T-helper 9 cell (primary cell): ENCODE results near the gene JOSD2.

Experiments used
- DNase-seq: peaks from one replicate; pipeline ENCODE4 v3.0.0-alpha.2; 2020
- total RNA-seq, 2 donors: gene quantifications; one replicate each; lab custom pipeline; 2026; lab: John Stamatoyannopoulos, UW

JOSD2 gene, protein sequence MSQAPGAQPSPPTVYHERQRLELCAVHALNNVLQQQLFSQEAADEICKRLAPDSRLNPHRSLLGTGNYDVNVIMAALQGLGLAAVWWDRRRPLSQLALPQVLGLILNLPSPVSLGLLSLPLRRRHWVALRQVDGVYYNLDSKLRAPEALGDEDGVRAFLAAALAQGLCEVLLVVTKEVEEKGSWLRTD
- total RNA-seq, result 4.8 to 11.1 reads per million in 2 donors

DNA sequence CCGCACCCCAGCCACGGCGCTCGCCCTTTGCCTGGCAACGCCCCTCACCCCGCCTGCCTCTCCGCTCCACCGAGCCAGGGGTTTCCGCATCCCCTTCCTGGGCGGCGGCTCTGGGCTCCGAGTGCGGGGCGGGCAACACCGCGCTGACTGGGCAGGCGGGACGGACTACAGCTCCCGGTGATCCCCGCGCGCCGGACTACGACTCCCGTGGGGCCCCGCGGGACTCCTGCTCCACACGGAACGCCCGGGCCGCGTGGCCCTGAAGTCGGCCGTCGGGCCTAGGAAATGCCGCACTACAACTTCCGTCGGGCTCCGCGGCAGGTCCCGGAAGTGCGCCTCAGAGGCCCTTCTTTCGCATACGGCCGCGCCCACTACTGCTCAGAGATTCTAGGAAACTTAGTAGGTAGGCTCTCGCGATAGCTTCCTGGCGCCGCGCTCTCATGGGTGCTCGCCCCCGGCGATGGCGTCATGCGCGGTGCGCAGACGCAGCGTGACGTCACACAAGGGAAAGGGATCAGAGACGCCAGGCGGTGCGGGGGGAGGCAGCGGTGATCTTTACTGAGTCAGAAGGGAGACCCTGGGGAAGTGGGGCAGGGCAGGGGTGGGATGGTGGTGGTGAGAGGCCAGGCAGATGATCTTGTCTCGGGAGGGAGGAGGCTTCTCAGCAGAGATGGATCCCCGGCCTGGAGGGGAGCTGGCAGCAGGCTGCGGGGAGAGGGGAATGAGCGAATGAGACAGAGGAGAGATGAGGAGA lies at the start of gene JOSD2:
Gene JOSD2 (minus strand): TSS at position 123 of the 754 bp plus-strand sequence. CDS start 760 bp downstream, outside the sequence.
- peak; percentile 93 for DNase-seq

DNA sequence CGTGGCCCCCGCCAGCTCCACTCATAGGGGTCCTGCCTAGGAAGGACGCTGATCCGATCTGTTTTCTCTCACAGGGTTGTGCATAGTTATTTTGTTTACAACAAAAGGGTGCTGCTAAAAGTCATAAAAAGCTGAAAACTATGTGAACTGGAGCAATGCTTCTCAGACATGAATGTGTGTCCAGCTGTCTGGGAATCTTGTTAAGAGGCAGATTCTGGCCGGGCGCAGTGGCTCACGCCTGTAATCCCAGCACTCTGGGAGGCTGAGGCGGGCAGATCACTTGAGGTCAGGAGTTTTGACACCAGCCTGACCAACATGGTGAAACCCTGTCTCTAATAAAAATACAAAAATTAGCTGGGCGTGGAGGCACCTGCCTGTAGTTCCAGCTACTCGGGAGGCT lies 48.6 kb upstream of the JOSD2 start:
- no peak for DNase-seq

DNA sequence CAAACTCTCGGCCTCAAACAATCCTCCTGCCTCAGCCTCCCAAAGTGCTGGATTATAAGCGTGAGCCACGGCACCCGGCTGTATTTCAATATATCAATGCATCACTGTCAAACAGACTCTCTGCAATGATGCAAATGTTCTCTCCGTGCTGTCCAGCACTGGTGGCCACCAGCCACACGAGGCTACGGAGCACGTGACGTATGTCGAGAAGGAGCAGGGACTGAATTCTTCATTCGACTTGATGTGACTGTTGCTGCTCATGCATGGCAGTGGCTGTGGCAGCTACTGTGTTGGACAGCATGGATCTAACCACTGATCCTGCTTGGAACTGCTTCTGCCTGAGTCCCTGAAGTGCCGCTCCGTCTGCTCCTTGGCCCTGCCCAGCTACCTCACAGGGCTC lies 47.5 kb upstream of the JOSD2 start:
- no peak for DNase-seq

DNA sequence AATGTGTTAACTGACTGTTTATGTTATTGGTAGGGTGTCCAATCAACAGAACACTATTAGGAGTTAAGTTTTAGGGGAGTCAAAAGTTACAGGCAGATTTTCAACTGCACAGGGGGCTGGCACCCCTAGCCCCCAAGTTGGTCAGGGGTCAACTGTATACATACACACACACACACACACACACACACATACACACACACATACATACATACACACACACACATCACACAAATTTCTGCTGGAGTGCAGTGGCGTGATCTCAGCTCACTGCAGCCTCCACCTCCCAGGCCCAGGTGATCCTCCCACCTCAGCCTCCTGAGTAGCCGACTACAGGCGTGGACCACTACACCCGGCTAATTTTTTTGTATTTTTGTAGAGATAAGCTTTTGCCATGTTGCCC lies 47.0 kb upstream of the JOSD2 start:
- DNase-seq, result no peak

DNA sequence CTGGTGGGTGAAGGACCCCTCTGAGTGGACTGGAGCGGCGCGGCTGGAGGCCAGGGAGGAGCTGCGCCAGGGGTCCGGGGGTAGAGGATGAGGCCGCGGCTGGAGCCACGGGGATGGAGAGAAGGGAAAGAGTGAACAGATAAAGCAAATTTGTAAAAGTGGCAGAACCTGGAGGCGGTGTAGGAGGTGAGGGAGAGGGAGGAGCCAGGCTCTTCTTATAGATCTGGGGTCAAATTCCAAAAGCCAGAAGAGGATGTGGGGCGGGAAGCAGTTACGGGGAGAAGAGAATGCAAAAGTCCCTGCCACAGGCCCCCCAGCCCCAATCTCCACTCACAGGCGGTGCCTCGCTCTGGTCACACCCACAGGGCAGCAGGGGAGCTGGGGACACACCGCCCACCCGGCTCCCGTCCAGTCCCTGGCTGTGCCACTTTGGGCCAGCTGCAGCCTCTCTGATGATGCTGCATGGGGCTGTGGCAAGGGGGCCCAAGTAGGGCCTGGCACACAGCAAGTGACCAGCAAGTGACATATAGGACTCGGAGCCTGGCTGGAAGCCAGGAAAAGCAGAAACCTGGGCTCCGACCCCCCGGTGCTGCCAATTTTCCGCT lies 46.1 kb upstream of the JOSD2 start:
- DNase-seq, result no peak

DNA sequence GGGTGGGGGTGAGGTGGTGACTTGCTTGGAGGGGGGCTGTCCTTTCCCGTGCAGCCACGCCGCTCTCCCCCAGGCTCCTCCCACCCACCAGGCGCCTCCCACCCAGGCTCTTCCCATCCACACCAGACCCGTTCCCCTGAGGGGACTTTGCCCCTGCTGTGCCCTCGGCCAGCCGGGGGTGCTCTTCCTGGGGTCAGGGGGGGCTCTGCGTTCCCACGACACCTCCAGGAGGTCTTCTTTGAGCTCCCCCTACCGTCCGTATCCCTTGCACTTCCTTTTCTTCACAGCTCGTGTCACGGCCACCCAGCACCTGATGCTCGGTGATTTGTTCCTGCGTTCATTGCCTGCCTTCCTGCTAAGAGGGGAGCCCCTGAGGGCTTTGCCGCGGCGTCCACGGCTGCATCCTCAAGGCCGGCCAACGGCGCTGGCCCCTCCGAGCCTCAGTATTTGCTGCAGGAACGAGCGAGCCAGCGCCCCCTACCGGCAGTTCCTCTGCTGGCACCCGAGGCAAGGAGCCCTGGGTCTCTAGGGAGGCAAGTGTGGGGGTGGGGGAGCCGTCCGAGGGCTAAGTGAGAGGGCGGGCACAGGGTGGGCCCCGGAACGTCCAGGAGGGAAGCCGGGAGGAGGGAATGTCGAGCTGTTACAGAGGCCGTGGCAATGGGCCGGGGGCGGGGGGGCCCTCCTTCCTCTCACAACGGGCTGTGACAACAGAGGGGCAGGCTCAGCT lies 45.5 kb upstream of the JOSD2 start:
- DNase-seq, result peak; percentile 75

DNA sequence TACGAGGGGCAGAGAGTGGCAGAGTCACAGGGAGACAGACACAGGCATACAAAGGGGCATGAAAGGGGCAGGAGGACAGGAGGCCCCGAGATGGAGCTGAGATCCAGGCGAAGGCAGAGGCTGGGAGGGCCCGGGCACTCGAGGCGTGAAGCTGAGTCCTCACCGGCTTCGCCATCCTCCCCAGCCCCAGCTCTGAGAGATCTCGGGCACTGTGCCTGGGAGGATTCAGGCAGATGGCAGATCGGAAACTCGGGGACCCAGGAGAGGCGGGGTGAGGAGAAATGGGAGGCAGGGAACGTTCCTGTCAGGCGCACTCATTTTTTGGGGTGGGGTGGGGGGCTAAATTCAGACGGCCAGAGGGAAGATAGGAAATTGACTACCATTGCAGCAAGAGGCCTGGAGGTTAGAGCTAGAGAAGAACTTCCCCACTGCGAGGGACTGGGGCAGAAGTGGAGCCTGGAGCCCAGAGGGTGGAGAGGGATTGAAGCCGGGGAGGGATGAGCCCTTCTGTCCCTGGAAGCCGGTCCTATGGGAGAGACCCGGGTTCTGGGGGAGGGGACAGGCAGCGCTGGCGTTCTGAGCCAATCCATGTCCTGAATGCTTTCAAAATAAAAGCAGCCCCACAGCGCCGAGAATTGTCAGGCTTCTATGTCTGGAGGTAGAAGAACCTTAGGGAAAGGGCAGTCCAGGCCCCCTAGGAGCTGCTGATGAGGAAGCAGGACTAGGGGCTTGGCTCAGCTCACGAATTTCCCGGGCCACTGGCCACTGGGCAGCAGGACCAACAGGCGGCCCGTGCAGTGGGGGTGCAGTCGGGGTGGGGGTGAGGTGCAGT lies 44.7 kb upstream of the JOSD2 start:
- no peak for DNase-seq

DNA sequence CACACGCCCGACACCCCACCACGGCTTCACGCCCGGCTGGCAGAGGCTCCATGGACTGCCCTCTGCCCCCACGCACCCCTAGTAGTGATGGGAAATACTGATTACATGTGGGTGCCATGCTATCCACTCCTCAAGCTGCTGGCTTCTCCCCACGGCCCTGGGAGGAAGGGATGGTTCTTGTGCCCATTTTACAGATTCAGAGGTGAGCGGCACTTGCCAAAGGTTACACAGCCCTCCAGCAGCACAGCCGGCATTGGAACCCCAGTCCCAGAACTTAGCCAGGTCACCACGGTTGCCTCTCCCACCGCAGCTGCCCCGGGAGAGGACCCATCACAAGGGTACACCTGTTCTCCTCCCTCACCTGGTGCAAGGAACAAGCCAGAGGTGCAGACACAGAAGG lies 44.0 kb upstream of the JOSD2 start:
- no peak for DNase-seq

DNA sequence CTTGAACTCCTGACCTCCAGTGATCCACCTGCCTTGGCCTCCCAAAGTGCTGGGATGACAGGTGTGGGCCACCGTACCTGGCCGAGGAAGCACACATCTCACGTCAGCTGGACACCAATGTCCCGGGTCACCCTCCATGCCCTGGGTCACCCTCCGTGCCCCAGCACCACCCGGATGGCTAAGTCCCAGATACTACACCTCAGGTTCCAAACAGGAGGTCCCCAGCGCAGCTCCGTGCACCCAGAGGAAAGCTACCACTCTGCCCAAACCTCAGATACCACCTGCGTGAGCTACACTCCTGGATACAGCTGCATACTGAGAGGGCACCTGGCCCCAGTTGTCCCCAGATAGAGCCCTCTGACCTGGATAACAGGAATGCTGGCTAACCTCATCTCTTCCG lies 43.2 kb upstream of the JOSD2 start:
- DNase-seq, result no peak

DNA sequence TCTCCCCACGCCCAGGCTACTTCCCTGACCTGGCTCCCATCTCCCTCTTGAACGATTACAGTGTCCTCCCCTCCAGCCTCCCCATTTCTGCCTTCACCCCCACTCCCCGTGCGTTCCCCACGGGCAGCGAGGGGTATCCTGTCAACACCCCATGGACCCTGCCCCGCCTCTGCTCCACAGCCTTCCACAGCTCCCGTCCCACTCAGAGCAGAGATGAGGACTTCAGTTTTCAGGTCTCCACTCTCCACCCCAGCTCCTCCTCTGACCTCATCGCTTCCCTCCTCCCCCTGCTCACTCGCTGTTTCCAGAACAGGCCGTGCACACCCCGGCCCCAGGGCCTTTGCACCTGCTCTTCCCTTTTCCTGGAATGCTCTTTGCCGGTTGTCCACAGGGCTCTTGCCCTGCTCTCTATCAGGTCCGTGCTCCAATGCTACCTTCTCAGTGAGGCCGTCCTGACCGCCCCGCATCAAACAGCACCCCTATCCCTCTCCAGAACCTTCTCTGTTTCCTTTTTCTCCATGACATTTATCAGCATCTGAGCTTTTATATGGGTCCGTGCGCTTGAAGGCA lies 42.2 kb upstream of the JOSD2 start:
- no peak for DNase-seq

DNA sequence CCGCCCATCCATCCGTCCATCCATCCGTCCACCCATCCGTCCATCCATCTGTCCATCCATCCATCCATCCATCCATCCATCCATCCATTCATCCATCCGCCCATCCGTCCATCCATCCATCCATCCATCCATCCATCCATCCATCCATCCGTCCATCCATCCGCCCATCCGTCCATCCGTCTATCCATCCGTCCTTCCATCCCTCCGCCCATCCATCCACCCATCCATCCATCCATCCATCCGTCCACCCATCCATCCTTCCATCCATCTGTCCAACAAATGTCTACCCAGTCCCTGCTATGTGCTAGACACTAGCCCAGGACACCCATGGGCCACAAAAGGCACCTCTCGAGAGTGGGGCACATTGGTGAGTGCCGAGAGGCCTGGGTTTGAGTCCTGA lies 41.5 kb upstream of the JOSD2 start:
- DNase-seq, result no peak

DNA sequence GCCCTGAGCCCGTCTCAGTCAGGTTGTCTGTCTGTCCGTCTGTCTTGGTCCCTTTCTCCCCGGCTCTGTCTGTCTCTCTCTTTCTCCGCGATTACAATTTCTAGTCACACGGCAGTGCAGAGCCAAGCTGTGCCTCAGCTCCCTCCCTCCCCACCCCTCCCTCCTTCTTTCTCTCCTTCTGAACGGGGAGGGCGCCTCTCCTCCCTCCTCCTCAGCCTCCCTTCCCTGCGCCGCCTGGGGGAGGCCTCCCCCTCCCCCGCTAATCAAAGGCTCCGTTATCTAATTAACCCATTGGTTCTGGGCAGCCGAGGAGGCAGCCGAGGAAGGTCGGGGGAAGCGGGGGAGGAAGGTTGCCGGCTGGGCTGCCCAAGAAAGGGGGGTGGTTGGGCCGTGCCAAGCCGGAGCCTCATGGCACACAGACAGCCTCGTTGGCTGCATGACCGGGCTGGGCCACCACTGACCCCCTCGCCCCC lies 40.8 kb upstream of the JOSD2 start:
- no peak for DNase-seq

DNA sequence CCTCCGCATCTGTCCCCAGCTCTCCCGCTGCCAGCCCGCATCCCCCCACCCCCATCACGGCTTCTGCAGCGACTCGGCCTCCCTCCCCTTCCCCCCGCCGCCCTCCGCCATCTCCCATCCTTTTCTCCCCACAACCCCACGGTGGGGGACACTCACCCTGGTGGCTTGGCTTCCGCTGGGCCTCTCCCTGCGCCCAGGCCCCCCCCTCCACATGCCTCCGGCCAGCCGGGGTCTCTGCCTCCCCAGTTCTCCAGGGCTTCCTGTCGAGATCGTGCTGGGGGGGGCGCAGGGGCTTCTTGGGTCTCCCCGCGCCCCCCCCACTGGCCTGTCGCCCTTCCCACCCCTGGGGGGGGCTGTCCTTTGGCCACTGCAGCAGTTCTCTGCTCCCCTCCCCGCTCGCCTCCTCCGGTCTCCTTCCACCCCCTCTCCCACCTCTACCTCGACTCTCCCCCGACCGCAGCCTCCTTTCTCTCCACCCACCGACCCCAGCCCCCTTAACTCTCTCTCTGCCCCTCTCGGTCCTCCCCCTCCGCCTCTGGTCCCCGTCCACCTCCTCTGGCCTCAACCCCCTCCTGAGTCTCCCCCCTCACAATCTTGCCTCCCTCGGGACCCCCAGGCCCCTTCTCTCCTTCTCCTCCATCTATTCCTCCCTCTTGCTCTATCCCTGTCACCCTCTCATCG lies 40.2 kb upstream of the JOSD2 start:
- DNase-seq, result no peak

DNA sequence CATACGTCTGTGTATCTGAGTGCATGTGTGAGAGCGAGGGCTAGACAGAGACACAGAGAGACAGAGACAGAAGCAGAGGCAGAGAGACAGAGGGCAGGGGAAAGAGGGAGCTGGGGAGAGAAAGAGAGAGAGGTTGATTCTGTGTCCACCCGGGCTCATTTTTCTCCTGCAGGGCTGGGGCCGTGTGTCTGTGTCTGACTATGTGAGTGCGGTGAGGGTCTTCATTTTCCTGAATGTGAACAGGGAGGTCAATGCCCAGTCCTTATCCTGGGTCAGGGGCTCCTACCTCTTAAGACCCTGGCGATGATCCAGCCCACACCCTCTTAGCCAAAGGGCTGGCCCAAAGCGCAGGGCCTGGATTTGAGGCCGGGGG lies 39.6 kb upstream of the JOSD2 start:
- DNase-seq, result no peak

DNA sequence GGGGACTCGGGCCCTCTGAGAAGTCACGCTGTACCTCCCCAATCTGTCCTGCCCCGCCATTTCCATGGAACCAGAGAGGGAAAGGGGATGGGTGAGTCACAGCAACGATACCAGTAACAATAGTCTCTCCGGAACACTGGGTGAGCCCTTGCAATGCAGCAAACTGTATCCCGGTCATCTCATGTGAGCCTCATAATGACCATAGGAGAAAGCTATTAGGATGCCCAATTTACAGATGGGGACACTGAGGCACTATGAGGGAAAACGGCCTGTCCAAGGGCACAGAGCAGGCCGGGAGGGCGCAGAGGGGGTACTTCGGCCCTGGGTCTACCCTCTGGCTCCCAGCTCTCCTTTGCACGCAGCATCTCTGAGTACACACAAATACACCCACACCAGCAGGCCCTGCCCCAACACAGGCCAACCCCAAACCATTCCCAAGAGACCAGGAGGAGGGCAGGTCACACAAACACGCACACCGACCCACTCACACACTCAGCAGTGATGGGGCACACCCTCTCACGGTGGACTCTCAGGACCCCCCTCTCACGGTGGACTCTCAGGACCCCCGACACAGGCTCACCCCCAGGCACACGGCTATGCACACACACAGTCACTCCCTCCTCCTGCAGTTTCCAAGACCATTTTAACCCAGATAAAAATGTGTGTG lies 39.1 kb upstream of the JOSD2 start:
- no peak for DNase-seq

DNA sequence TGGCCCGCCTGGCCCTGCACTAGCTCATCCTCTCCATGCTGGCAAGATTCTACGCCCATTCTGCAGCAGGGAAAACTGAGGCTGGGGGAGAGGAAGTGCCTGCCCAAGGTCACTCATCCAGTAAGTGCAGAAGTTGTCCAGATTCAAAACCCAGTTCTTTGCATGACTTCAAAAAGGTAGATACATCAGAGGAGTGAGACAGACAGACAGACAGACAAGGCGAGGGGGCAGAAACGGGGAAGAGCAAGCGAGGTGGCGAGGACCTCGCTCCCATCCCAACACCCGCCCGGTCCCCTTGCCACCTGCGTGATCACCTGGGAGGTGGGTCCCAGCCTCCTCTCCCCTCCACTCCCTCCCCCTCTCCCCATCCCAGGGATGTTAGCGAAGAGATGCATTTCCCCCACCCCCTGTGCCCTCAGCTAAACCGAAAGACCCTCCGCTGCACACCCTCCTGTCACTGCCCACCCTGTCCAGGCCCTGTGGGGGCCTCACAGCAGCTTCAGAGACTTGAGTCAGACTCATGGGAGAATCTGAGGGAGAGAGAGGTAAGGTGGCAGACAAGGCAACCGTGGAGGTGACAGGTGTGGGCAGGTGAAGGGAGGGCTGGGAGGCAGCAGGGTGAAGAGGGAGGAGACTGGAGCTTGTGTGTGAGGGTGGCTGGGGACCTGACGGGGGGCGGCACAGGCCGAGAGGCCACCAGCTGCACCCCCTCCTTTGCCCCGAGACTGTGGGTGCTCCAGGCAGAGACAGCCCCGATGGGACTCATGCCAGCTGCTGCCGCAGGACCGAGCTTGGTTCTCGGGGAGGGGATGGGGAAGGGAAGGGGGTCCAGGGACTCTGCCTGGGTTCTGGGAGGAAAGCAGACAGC lies 38.3 kb upstream of the JOSD2 start:
- no peak for DNase-seq

DNA sequence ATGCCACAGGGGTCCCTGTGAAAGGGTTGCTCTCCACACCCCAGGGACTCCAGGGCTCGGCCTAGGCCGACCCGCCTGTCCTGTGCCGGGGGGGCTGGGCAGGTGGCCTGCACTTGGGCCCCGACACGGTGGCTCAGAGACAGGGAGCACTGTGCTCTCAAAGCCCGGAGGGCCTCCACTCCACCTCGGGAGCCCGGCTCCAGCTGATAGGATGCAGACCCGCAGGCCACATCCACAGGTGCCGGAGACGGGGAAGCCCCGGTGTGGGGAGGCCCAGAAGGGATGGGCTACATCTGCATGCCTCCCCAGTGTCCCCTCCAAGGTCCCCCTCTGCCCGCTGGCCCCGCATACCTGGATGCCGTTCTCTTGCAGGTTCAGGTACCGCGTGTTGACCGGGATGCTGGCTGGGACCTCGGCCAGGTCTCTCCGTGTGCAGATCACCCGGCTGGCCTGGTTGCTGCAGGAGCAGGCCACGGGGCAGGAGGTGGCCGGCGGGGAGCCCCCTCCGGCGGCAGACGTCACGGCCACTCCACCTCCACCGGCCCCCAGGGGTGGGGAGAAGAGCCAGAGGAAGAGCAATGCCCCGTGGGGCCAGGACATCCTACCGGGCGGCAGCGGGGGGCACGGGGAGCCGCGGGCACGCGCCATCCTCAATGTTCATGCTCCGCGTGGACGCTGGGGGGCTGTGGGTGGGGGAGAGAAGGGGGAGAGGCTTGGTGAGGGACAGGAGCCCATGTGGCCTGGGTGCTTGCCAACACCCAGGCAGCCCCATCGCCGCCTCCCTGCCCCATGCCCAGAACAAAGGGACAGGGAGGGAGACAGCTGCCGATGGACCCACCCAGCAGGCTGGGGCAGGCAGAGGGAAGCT lies 37.4 kb upstream of the JOSD2 start:
- DNase-seq, result no peak

DNA sequence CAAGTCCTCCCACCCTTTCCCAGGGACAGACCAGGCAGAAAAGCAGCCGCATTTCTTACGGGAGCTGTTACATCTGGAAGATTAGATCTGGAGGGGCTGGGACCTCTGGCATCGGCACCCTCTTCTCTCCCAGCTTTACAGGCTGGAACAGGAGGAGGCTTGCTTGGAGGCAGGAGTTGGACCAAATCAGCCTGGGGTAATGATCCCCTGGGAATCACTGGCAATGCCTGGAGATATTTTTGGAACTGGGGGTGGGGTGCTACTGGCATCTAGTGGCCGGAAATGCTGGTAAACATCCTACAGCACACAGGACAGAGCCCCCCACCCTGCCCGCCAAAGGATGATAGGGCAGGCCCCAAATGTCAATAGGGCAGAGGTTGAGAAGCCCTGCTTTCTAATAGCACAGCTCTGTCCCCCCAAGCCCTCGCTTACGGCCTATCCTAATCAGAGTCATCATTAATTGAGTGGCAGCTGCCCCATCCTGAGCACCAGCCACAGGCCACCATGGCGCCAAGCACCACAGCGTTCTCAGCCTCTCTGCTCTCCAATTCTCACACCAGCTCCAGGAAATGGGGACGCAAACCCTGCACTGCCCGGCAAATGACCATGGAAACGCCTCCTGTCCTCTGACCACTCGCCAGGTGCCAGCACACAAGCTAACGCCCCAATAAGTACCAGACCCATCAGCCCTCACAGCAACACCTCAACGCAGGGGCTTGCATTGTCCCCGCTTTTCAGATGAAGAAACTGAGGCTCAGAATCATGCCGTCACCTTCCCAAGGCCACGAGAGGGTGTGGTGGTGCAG lies 36.6 kb upstream of the JOSD2 start:
- DNase-seq, result no peak
